ENCODE results near the gene NUP153.
"Not testable (repeated sequence)": the region's sequence is repeated elsewhere in the genome, so short reads cannot be mapped to it uniquely, and the experiment has no call there.

Gene NUP153

GRCh38 chr6:17706580-17707370 is at the start of gene NUP153:
NUP153 (minus strand) TSS chr6:17706925; CDS start chr6:17706387, 538 bp downstream.
- peak; percentile 98 for DNase-seq (ENCODE audit: low read depth in 2 of 2)

GRCh38 chr6:17754254-17754653 is 47.5 kb upstream of the NUP153 start:
- DNase-seq (ENCODE audit: low read depth in 2 of 2), result no peak

GRCh38 chr6:17745324-17745723 is 38.6 kb upstream of the NUP153 start:
- DNase-seq (ENCODE audit: low read depth in 2 of 2), result not testable (repeated sequence)

- not testable (repeated sequence) for DNase-seq (ENCODE audit: low read depth in 2 of 2)
These were observed 38.1 kb upstream of the NUP153 start for GRCh38 chr6:17744757-17745308.

GRCh38 chr6:17744019-17744756 is 37.5 kb upstream of the NUP153 start:
- no peak for DNase-seq (ENCODE audit: low read depth in 2 of 2)

GRCh38 chr6:17741507-17741906 is 34.8 kb upstream of the NUP153 start:
- DNase-seq (ENCODE audit: low read depth in 2 of 2), result no peak

GRCh38 chr6:17740559-17741220 is 34.0 kb upstream of the NUP153 start:
- no peak for DNase-seq (ENCODE audit: low read depth in 2 of 2)

- no peak for DNase-seq (ENCODE audit: low read depth in 2 of 2)
These were observed 31.1 kb upstream of the NUP153 start for GRCh38 chr6:17737704-17738252.

- not testable (repeated sequence) for DNase-seq (ENCODE audit: low read depth in 2 of 2)
These were observed 28.6 kb upstream of the NUP153 start for GRCh38 chr6:17735311-17735710.

- no peak for DNase-seq (ENCODE audit: low read depth in 2 of 2)
These were observed 23.5 kb upstream of the NUP153 start for GRCh38 chr6:17730078-17730704.

- no peak for DNase-seq (ENCODE audit: low read depth in 2 of 2)
These were observed 22.7 kb upstream of the NUP153 start for GRCh38 chr6:17729223-17730077.

GRCh38 chr6:17728551-17729222 is 22.0 kb upstream of the NUP153 start:
- DNase-seq (ENCODE audit: low read depth in 2 of 2), result no peak

- DNase-seq (ENCODE audit: low read depth in 2 of 2), result no peak
These were observed 18.4 kb upstream of the NUP153 start for GRCh38 chr6:17725083-17725482.

- DNase-seq (ENCODE audit: low read depth in 2 of 2), result no peak
These were observed 17.6 kb upstream of the NUP153 start for GRCh38 chr6:17724341-17724740.

- DNase-seq (ENCODE audit: low read depth in 2 of 2), result no peak
These were observed 14.9 kb upstream of the NUP153 start for GRCh38 chr6:17721671-17722070.

- DNase-seq (ENCODE audit: low read depth in 2 of 2), result no peak
These were observed 12.8 kb upstream of the NUP153 start for GRCh38 chr6:17719323-17720041.

- DNase-seq (ENCODE audit: low read depth in 2 of 2), result no peak
These were observed 9.5 kb upstream of the NUP153 start for GRCh38 chr6:17716221-17716620.

- DNase-seq (ENCODE audit: low read depth in 2 of 2), result peak; percentile 83 to 85
These were observed 8.4 kb upstream of the NUP153 start for GRCh38 chr6:17714879-17715851.
